Measurements from ENCODE around the gene GIMAP1.
A peak's percentile ranks its signal among the peaks of the same experiment; 100 is the strongest.

GIMAP1 gene

GRCh38 chr7:150722431-150722931 lies 6.1 kb downstream of the GIMAP1 start:
- DNase-seq (ENCODE audit: low read depth): no peak

- no peak for DNase-seq (ENCODE audit: low read depth)
These were observed 7.1 kb downstream of the GIMAP1 start for GRCh38 chr7:150723467-150723866.

DNA sequence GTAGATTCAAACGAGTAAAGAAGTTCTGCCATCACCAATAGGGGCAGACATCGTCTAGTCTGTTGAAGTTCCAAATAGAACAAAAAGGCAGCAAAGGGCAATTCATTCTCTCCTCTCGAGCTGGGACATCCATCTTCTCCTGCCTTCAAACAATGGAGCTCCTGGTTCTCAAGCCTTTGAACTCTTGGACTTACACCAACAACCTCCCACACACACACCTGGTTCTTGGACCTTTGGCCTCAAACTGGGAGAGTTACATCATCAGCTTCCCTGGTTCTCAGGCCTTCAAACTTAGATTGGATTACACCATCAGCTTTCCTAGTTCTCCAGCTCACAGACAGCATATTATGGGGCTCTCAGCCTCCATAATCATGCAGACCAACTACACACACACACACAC lies 11.0 kb downstream of the GIMAP1 start:
- DNase-seq (ENCODE audit: low read depth): no peak

GRCh38 chr7:150728011-150728410 lies 11.6 kb downstream of the GIMAP1 start:
- DNase-seq (ENCODE audit: low read depth): no peak

DNA sequence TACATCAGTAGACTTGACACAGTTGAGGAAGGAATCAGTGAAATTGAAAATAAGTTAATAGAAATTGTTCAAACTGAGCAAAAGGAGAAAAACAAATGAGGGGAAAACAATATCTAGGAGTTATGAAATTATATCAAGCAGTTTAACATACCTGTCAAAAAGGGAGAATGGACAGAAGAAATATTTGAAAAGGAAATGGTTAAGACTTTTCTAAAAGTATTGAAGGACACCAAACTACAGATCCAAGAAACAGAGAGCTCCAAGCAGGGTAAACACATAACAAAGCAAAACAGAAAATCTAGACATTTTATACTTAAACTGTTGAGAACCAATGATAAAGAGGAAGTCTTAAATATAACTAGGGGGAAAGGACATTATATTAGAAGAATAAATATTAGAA lies 12.2 kb downstream of the GIMAP1 start:
- no peak for DNase-seq (ENCODE audit: low read depth)

- no peak for DNase-seq (ENCODE audit: low read depth)
These were observed 15.5 kb downstream of the GIMAP1 start for GRCh38 chr7:150731916-150732315.

DNA sequence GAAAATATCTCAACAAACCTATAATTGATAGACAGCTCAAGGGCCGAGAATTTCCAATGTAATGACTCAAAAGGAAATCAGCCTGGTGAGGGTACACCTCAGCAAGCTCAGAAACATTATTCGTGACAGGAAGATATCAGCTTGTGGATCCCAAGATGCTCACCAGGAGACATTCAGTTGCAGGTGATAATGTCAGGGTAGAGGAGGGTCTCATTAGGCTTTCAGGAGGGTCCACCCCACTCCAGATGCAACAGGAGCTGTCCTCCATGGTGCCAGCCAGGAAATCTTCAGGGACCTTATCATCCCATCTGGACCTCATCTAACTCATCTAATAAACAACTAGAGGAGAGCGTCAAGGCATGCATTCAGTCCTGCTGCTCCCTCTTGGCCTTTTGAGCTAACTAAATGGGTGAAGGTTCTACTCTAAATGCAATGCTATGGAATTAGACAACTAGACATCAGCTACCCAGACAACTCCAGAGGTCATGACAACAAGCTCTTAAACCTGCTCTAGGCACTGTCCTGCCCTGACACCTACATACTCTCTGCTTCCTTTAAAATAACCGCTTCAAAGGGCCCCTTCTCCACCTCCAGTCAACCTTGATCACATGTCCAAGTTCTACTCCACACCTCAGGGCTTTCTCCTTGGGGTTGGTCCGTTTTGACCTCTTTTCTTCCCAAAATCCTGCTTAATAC lies 16.5 kb downstream of the GIMAP1 start:
- no peak for DNase-seq (ENCODE audit: low read depth)

GRCh38 chr7:150733482-150734095 lies 17.2 kb downstream of the GIMAP1 start:
- DNase-seq (ENCODE audit: low read depth): no peak

DNA sequence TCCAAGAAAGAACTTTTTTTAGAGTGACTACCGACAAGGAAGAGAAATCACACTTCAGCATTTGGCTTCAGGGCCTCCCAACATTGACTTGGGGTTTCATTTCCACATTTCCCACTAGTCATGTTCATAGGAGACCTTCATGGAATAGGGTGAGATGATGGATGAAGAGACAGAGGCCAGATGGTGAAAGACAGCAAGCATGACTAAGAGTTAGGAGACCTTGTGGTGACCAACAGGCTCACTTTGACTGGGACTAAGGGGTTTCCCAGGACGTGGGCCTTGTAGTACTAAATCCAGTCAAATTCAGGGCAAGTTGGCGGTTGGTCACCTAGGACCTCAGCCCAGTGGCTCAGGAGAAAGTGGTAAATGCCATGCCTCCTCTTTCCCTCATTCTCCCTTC lies 17.8 kb downstream of the GIMAP1 start:
- no peak for DNase-seq (ENCODE audit: low read depth)

- no peak for DNase-seq (ENCODE audit: low read depth)
These were observed 19.4 kb downstream of the GIMAP1 start for GRCh38 chr7:150735596-150736358.

DNA sequence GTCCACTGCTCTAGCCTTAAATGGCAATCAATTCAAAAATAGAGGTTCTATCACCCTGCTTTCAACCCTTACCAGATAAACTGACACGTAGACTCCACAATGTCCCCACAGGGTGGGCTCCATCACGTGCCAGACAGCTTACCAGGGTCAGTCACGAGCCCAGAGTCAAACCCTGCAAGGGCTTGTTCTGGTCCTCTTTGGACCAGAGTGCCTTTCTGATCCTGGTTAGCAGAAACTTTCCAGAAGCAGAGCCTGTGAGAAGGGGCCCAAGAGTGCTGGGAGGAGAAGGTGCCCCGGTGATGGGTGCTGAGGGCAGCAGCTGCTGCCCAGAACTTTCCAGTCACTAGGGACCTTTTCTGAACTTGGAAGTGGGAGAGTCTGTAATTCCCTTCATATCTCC lies 20.5 kb downstream of the GIMAP1 start:
- DNase-seq (ENCODE audit: low read depth): no peak

GRCh38 chr7:150737265-150738055 lies 21.0 kb downstream of the GIMAP1 start, which contains the start of gene GIMAP5:
Gene GIMAP5 (plus strand): TSS chr7:150737418. CDS start chr7:150740885, 3,467 bp downstream.
- DNase-seq (ENCODE audit: low read depth): peak; percentile 38

DNA sequence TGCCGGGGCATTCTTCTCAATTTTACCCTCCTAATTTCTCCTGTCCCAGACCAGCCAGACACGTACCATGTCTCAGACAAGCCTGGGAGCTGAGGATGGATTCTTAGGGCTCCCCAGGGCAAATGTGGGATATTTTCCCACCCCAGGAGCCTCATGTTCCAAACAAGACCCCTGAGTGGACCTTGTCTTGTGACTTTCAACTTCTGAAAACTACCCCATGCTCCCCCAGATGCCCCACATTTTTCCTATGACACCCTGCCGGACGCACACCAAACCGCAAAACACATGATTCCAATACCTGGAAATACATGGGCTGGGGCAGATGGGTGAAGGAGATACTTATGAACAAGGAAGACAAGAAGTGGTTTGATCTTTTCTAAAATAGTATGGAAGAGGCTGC lies 21.7 kb downstream of the GIMAP1 start:
- no peak for DNase-seq (ENCODE audit: low read depth)

- no peak for DNase-seq (ENCODE audit: low read depth)
These were observed 22.2 kb downstream of the GIMAP1 start for GRCh38 chr7:150738591-150739001.

DNA sequence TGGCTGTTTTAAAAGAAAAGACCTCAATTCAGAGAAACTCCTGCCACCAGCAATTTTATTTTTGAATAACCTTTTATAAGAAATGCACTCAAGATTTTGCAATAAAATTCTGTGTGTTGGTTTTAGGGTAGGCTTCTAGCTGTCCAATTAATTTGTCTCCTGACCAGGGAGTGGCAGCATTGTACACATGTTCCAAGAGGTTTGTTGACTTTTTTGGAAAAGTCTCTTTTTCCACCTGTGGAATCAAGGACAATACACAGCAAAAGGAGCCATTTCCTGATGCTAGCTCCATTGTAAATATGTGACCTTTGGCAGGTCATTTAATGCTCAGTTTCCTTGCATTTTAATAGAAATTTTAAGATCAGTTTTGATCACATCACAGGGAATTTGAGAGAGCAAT lies 22.6 kb downstream of the GIMAP1 start:
- DNase-seq (ENCODE audit: low read depth): no peak

DNA sequence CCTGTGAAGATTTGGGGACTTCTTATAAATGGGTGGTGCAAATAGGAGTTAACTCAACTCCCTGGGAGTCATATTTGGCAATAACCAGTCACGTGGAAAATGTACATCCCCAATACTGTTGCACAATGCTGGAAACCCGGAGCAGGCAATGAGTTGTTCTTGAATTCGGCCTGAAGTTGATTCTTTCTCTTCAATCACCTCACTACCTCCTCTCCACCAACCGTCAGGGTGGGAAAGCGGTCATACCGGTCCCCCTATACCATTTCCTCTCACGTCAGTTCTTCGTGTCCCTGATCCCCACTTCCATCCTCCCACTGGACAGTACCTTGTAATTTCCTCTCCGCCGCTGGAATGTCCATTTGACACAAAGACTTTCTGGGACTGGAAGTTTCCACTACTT lies 23.6 kb downstream of the GIMAP1 start:
- DNase-seq (ENCODE audit: low read depth): no peak

- no peak for DNase-seq (ENCODE audit: low read depth)
These were observed 26.0 kb downstream of the GIMAP1 start for GRCh38 chr7:150742286-150742968.

GRCh38 chr7:150744041-150744656 lies 27.7 kb downstream of the GIMAP1 start:
- no peak for DNase-seq (ENCODE audit: low read depth)

DNA sequence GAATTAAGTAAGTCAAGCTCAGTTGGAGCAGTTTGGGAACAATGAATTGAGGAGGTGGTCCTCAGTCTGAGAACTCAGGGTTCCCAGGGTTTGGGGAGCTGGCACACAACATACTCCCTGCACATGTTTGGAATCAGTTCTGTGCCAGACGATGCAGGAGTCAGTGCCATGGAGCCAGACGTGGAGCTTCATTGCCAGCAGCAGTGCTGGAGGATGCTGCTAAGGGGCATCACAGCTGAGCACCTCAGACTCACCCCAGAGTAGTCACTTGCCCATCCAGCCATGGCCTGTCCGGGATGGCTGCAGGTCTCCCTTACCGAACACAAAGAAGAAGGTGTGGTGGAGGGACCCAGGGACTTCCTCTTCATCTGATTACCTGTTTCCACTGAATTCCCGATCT lies 28.7 kb downstream of the GIMAP1 start:
- no peak for DNase-seq (ENCODE audit: low read depth)

- DNase-seq (ENCODE audit: low read depth): no peak
These were observed 29.5 kb downstream of the GIMAP1 start for GRCh38 chr7:150745876-150746275.

GRCh38 chr7:150746921-150747320 lies 30.5 kb downstream of the GIMAP1 start:
- no peak for DNase-seq (ENCODE audit: low read depth)
